ENCODE data around the gene TSPAN8. TPM values are rescaled to one million over a fixed set of nuclear protein-coding genes. Genes with fewer than 3 reads are reported as not detected.

Gene TSPAN8
- total RNA-seq, 1 donor from 2014 or later = not detected

DNA sequence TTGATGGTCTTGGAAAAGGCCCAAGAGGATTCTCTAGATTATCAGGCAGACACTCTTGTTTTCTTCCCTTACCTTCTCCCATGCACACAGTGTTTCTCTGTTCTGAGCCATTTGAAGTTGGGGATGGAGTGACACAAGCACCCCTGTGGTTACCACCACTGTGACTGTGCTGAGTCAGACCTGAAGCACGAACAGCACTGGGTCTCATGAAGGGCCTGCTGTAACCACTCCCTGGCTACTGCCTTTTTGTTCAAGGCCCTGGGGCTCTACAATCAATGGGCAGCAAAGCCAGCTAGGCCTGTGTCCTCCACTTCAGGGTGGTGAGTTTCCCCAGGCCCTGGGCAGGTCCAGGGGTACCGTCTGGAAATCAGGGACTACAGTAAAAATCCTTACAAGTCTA, 65.5 kb downstream of the TSPAN8 start:
- no peak overlapping the region for H3K27ac Mint-ChIP-seq
- intact Hi-C loops (cut with micrococcal nuclease) = no loop called here
- H3K36me3 Mint-ChIP-seq (ENCODE audit: low read depth) = no peaks in the 10 kb centered on the region
- DNase-seq (ENCODE audit: low spot score) = no peak
- H3K27me3 Mint-ChIP-seq (ENCODE audit: low read depth) = no peaks in the 10 kb centered on the region
- no peaks in the 10 kb centered on the region for H3K4me1 Mint-ChIP-seq (ENCODE audit: low read depth)
- peaks cover 5% of the 10 kb centered on the region for H3K9me3 Mint-ChIP-seq
- no peak overlapping the region for H3K4me3 Mint-ChIP-seq (ENCODE audit: low read depth)

GRCh38 chr12:71090971-71091370, 66.8 kb downstream of the TSPAN8 start:
- H3K4me3 Mint-ChIP-seq (ENCODE audit: low read depth) = no peak overlapping the region
- no peaks in the 10 kb centered on the region for H3K4me1 Mint-ChIP-seq (ENCODE audit: low read depth)
- intact Hi-C loops (cut with micrococcal nuclease) = no loop called here
- DNase-seq (ENCODE audit: low spot score) = no peak
- H3K36me3 Mint-ChIP-seq (ENCODE audit: low read depth) = no peaks in the 10 kb centered on the region
- no peaks in the 10 kb centered on the region for H3K27me3 Mint-ChIP-seq (ENCODE audit: low read depth)
- H3K27ac Mint-ChIP-seq = no peak overlapping the region
- H3K9me3 Mint-ChIP-seq = peaks cover 5% of the 10 kb centered on the region

GRCh38 chr12:71085575-71085974, 72.2 kb downstream of the TSPAN8 start:
- H3K27me3 Mint-ChIP-seq (ENCODE audit: low read depth) = no peaks in the 10 kb centered on the region
- H3K9me3 Mint-ChIP-seq = no peaks in the 10 kb centered on the region
- no peaks in the 10 kb centered on the region for H3K36me3 Mint-ChIP-seq (ENCODE audit: low read depth)
- H3K4me3 Mint-ChIP-seq (ENCODE audit: low read depth) = no peak overlapping the region
- no peak overlapping the region for H3K27ac Mint-ChIP-seq
- intact Hi-C loops (cut with micrococcal nuclease) = no loop called here
- DNase-seq (ENCODE audit: low spot score) = no peak
- H3K4me1 Mint-ChIP-seq (ENCODE audit: low read depth) = no peaks in the 10 kb centered on the region

GRCh38 chr12:71075743-71076142, 82.1 kb downstream of the TSPAN8 start:
- DNase-seq (ENCODE audit: low spot score) = no peak
- Mint-ChIP-seq H3K36me3 (ENCODE audit: low read depth) (no peaks in the 10 kb centered on the region), H3K27me3 (ENCODE audit: low read depth) (no peaks in the 10 kb centered on the region), H3K27ac (no peak overlapping the region), H3K4me1 (ENCODE audit: low read depth) (no peaks in the 10 kb centered on the region), H3K9me3 (peaks cover 4% of the 10 kb centered on the region), H3K4me3 (ENCODE audit: low read depth) (no peak overlapping the region)
- intact Hi-C loops (cut with micrococcal nuclease) = no loop called here

Other genes with a start within 250 kb of the TSPAN8 start
- not detected in 2 replicates for gene PTPRR, start 237.3 kb downstream of the TSPAN8 start, total RNA-seq

Data from activated T-helper 2 cell treated with anti-CD3 and anti-CD28 coated beads, Interferon-gamma antibody, Interleukin-2, Interleukin-4, amounts not matched to agents 10 μg/mL and 5 μg/mL and 100 μg/mL, durations not matched to agents 14 hours and 24 hours and 36 hours (primary cell).